GM21526 (cell line): ENCODE results near the gene ARID5B.

Source experiments
- ATAC-seq: cut with Tn5 transposase; IDR thresholded peaks from one replicate; pipeline ENCODE4 v1.9.1; 2021; ENCODE audit warnings: moderate library complexity; ENCODE audit not compliant: unreplicated experiment, low FRiP score

The ARID5B gene

GRCh38 chr10:62045765-62046521 is 144.4 kb downstream of the ARID5B start:
- no peak for ATAC-seq

GRCh38 chr10:62046522-62047227 is 145.2 kb downstream of the ARID5B start:
- no peak for ATAC-seq

- ATAC-seq, result no peak
Observed at GRCh38 chr10:62047228-62047892, 145.9 kb downstream of the ARID5B start.

- no peak for ATAC-seq
Observed at GRCh38 chr10:62047960-62048383, 146.5 kb downstream of the ARID5B start.

- ATAC-seq, result no peak
Observed at GRCh38 chr10:62048470-62048869, 147.0 kb downstream of the ARID5B start.

GRCh38 chr10:62048919-62049623 is 147.6 kb downstream of the ARID5B start:
- no peak for ATAC-seq

- no peak for ATAC-seq
Observed at GRCh38 chr10:62049624-62050345, 148.3 kb downstream of the ARID5B start.

- ATAC-seq, result no peak
Observed at GRCh38 chr10:62050346-62050892, 148.9 kb downstream of the ARID5B start.

- peak; percentile 51 for ATAC-seq
Observed at GRCh38 chr10:62050893-62051433, 149.5 kb downstream of the ARID5B start.

- no peak for ATAC-seq
Observed at GRCh38 chr10:62052276-62052675, 150.8 kb downstream of the ARID5B start.

- ATAC-seq, result no peak
Observed at GRCh38 chr10:62053860-62054259, 152.4 kb downstream of the ARID5B start.

- ATAC-seq, result peak; percentile 38
Observed at GRCh38 chr10:62054408-62054807, 152.9 kb downstream of the ARID5B start.

- no peak for ATAC-seq
Observed at GRCh38 chr10:62054830-62055229, 153.3 kb downstream of the ARID5B start.

- no peak for ATAC-seq
Observed at GRCh38 chr10:62056219-62056618, 154.7 kb downstream of the ARID5B start.

GRCh38 chr10:62056698-62057097 is 155.2 kb downstream of the ARID5B start:
- ATAC-seq, result no peak

GRCh38 chr10:62057359-62057758 is 155.9 kb downstream of the ARID5B start:
- ATAC-seq, result no peak

- no peak for ATAC-seq
Observed at GRCh38 chr10:62057850-62058249, 156.4 kb downstream of the ARID5B start.

GRCh38 chr10:62058476-62058875 is 157.0 kb downstream of the ARID5B start:
- ATAC-seq, result no peak

- ATAC-seq, result no peak
Observed at GRCh38 chr10:62058896-62059216, 157.4 kb downstream of the ARID5B start.
